ENCODE data around the gene PPP1CA.
A peak's percentile ranks its signal among the peaks of the same experiment; 100 is the strongest.

The PPP1CA gene

GRCh38 chr11:67352546-67353316, 48.9 kb downstream of the PPP1CA start:
- DNase-seq (ENCODE audit: low read depth in 3 of 3): peak in 1 of 3 experiments; percentile 23

- peak in 2 of 3 experiments; percentile 37 to 56 for DNase-seq (ENCODE audit: low read depth in 3 of 3)
Observed at GRCh38 chr11:67351275-67352005, 50.2 kb downstream of the PPP1CA start.

- no peak for DNase-seq (ENCODE audit: low read depth in 3 of 3)
Observed at GRCh38 chr11:67349928-67350465, 51.7 kb downstream of the PPP1CA start.

- DNase-seq (ENCODE audit: low read depth in 3 of 3): no peak
Observed at GRCh38 chr11:67349457-67349856, 52.2 kb downstream of the PPP1CA start.

- no peak for DNase-seq (ENCODE audit: low read depth in 3 of 3)
Observed at GRCh38 chr11:67349036-67349435, 52.6 kb downstream of the PPP1CA start.
